WTC11 (cell line): ENCODE data around the gene PSMB2. TPM values are rescaled to one million over a fixed set of nuclear protein-coding genes. Genes with fewer than 3 reads are reported as not detected.

Source experiments
- ATAC-seq: fragments of 200-7000 bp; cut with Tn5 transposase; 2 replicates; pipeline ENCODE4 v1.10.0; 2021; ENCODE audit warnings: mild to moderate bottlenecking, moderate library complexity
- CTCF ChIA-PET: fragments of 300-600 bp; sonication (Branson Sonifier 250); formaldehyde crosslinking; loops from one replicate; lab custom pipeline; 2021; ENCODE audit warnings: antibody characterized with exemption; lab: Charles Lee
- POLR2A ChIA-PET: fragments of 350-600 bp; sonication (Branson Sonifier 250); formaldehyde crosslinking; loops from one replicate; lab custom pipeline; 2021; ENCODE audit warnings: antibody characterized with exemption; lab: Charles Lee
- DNase-seq: peaks from one replicate; pipeline ENCODE4 v3.0.0; 2021; ENCODE audit warnings: low spot score
- H3K27ac Mint-ChIP-seq: 2 replicates; pipeline ENCODE4 v1.8.0; 2021; ENCODE audit warnings: mixed read lengths
- H3K27me3 Mint-ChIP-seq: 2 replicates; pipeline ENCODE4 v1.8.0; 2021; ENCODE audit warnings: low read depth, mild to moderate bottlenecking, moderate library complexity, mixed read lengths
- H3K36me3 Mint-ChIP-seq: 2 replicates; pipeline ENCODE4 v1.8.0; 2021; ENCODE audit warnings: mixed read lengths
- H3K4me1 Mint-ChIP-seq: 2 replicates; pipeline ENCODE4 v1.8.0; 2022; ENCODE audit warnings: mixed read lengths
- H3K4me3 Mint-ChIP-seq: 2 replicates; pipeline ENCODE4 v1.8.0; 2021; ENCODE audit warnings: mild to moderate bottlenecking, moderate library complexity, mixed read lengths
- H3K9me3 Mint-ChIP-seq: 2 replicates; pipeline ENCODE4 v1.8.0; 2021; ENCODE audit warnings: mixed read lengths
- FOXK1 ChIP-seq: sonication (generic); formaldehyde crosslinking; IDR thresholded peaks from 2 replicates; pipeline ENCODE4 v1.8.0; 2022; ENCODE audit warnings: mild to moderate bottlenecking, moderate library complexity, missing genetic modification reagents
- MXD4 ChIP-seq: fragments of 250-450 bp; sonication (Bioruptor Pico); IDR thresholded peaks from 2 replicates; pipeline ENCODE4 v1.8.0; 2021; ENCODE audit warnings: mild to moderate bottlenecking, moderate library complexity, borderline replicate concordance
- MYBL2 ChIP-seq: sonication (generic); formaldehyde crosslinking; IDR thresholded peaks from 2 replicates; pipeline ENCODE4 v1.8.1; 2023; ENCODE audit warnings: mild to moderate bottlenecking, moderate library complexity, missing genetic modification reagents
- NR3C1 ChIP-seq: sonication (generic); formaldehyde crosslinking; conservative IDR thresholded peaks from 2 replicates; pipeline ENCODE4 v1.8.1; 2023; ENCODE audit warnings: low read depth, mild to moderate bottlenecking, missing genetic modification reagents
- OVOL2 ChIP-seq: fragments of 250-450 bp; sonication (Bioruptor Pico); IDR thresholded peaks from 2 replicates; pipeline ENCODE4 v1.9.0; 2021; ENCODE audit warnings: mild to moderate bottlenecking, borderline replicate concordance
- SMAD4 ChIP-seq: sonication (generic); formaldehyde crosslinking; IDR thresholded peaks from 2 replicates; pipeline ENCODE4 v1.8.0; 2022; ENCODE audit warnings: mild to moderate bottlenecking, missing genetic modification reagents
- TCF7 ChIP-seq: sonication (generic); formaldehyde crosslinking; IDR thresholded peaks from 2 replicates; pipeline ENCODE4 v1.8.0; 2022; ENCODE audit warnings: mild to moderate bottlenecking, low read depth, missing genetic modification reagents, moderate library complexity
- ZBTB21 ChIP-seq: sonication (generic); formaldehyde crosslinking; IDR thresholded peaks from 2 replicates; pipeline ENCODE4 v1.8.1; 2023; ENCODE audit warnings: mild to moderate bottlenecking, missing genetic modification reagents, borderline replicate concordance
- ZNF138 ChIP-seq: sonication (generic); formaldehyde crosslinking; conservative IDR thresholded peaks from 2 replicates; pipeline ENCODE4 v1.8.1; 2022; ENCODE audit warnings: mild to moderate bottlenecking, moderate library complexity, missing genetic modification reagents
- ZNF317 ChIP-seq: sonication (generic); formaldehyde crosslinking; IDR thresholded peaks from 2 replicates; pipeline ENCODE4 v1.8.1; 2023; ENCODE audit warnings: low read depth, mild to moderate bottlenecking, moderate library complexity, missing genetic modification reagents, borderline replicate concordance
- total RNA-seq: library from RNA; stranded (reverse); gene quantifications from 3 replicates; pipeline ENCODE4 v1.2.3, GENCODE V29; 2021
- TF ChIP-seq, protein P1 (sequence below): sonication (generic); formaldehyde crosslinking; IDR thresholded peaks from 2 replicates; pipeline ENCODE4 v1.8.0; 2023; ENCODE audit warnings: missing genetic modification reagents
- TF ChIP-seq, protein P2 (sequence below): sonication (generic); formaldehyde crosslinking; IDR thresholded peaks from 2 replicates; pipeline ENCODE4 v1.8.1; 2023; ENCODE audit warnings: mild to moderate bottlenecking, moderate library complexity, missing genetic modification reagents
- TF ChIP-seq, protein P3 (sequence below): sonication (generic); formaldehyde crosslinking; conservative IDR thresholded peaks from 2 replicates; pipeline ENCODE4 v1.8.1; 2022; ENCODE audit warnings: mild to moderate bottlenecking, missing genetic modification reagents
- TF ChIP-seq, protein P4 (sequence below): sonication (generic); formaldehyde crosslinking; IDR thresholded peaks from 2 replicates; pipeline ENCODE4 v1.8.1; 2022; ENCODE audit warnings: low read depth, mild to moderate bottlenecking, moderate library complexity, missing genetic modification reagents, borderline replicate concordance
- TF ChIP-seq, protein P5 (sequence below): sonication (generic); formaldehyde crosslinking; IDR thresholded peaks from 2 replicates; pipeline ENCODE4 v1.8.0; 2022; ENCODE audit warnings: mild to moderate bottlenecking, missing genetic modification reagents
- TF ChIP-seq, protein P6 (sequence below): sonication (generic); formaldehyde crosslinking; IDR thresholded peaks from 2 replicates; pipeline ENCODE4 v1.8.0; 2022; ENCODE audit warnings: missing genetic modification reagents
- TF ChIP-seq, protein P7 (sequence below): fragments of 250-450 bp; sonication (Bioruptor Pico); IDR thresholded peaks from 2 replicates; pipeline ENCODE4 v1.9.0; 2021; ENCODE audit warnings: mild to moderate bottlenecking, borderline replicate concordance

PSMB2 gene
- total RNA-seq, 1 experiment from 2014 or later: 76.7 TPM

DNA sequence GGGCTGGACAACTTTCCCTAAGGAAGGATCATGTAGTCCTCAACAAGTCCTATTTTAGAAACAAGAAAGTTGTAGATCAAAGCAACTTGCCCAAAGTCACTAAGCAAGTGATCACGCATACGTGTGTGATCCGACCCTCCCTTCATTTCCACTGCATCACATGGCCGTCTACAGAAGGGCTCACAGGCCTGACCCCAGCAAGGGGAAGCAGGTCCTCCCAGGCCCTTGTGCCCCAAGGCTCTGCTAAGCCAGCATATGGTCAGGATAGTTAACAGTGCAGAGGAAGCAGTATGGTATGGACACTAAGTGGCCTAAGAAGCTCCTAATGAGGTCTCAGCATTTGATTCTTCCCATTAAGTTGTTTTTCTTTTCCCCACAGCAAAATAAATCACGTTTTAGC is 43.5 kb downstream of the PSMB2 start:
- no peak overlapping the region for H3K4me3 Mint-ChIP-seq
- H3K36me3 Mint-ChIP-seq: peaks cover 9% of the 10 kb centered on the region
- TF ChIP-seq SMAD4 (CRISPR knock-in tag) (no peak), TCF7 (CRISPR knock-in tag) (no peak), ZNF317 (CRISPR knock-in tag) (no peak), MXD4 (no peak), ZBTB21 (CRISPR knock-in tag) (no peak), MYBL2 (CRISPR knock-in tag) (no peak), OVOL2 (CRISPR knock-in tag) (no peak), FOXK1 (CRISPR knock-in tag) (no peak), ZNF138 (CRISPR knock-in tag) (no peak), NR3C1 (CRISPR knock-in tag) (no peak)
- TF ChIP-seq, protein P1, sequence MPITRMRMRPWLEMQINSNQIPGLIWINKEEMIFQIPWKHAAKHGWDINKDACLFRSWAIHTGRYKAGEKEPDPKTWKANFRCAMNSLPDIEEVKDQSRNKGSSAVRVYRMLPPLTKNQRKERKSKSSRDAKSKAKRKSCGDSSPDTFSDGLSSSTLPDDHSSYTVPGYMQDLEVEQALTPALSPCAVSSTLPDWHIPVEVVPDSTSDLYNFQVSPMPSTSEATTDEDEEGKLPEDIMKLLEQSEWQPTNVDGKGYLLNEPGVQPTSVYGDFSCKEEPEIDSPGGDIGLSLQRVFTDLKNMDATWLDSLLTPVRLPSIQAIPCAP (CRISPR knock-in tag): no peak
- TF ChIP-seq, protein P2, sequence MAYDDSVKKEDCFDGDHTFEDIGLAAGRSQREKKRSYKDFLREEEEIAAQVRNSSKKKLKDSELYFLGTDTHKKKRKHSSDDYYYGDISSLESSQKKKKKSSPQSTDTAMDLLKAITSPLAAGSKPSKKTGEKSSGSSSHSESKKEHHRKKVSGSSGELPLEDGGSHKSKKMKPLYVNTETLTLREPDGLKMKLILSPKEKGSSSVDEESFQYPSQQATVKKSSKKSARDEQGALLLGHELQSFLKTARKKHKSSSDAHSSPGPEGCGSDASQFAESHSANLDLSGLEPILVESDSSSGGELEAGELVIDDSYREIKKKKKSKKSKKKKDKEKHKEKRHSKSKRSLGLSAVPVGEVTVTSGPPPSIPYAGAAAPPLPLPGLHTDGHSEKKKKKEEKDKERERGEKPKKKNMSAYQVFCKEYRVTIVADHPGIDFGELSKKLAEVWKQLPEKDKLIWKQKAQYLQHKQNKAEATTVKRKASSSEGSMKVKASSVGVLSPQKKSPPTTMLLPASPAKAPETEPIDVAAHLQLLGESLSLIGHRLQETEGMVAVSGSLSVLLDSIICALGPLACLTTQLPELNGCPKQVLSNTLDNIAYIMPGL (CRISPR knock-in tag): no peak
- TF ChIP-seq, protein P3, sequence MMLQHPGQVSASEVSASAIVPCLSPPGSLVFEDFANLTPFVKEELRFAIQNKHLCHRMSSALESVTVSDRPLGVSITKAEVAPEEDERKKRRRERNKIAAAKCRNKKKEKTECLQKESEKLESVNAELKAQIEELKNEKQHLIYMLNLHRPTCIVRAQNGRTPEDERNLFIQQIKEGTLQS (CRISPR knock-in tag): no peak
- TF ChIP-seq, protein P4, sequence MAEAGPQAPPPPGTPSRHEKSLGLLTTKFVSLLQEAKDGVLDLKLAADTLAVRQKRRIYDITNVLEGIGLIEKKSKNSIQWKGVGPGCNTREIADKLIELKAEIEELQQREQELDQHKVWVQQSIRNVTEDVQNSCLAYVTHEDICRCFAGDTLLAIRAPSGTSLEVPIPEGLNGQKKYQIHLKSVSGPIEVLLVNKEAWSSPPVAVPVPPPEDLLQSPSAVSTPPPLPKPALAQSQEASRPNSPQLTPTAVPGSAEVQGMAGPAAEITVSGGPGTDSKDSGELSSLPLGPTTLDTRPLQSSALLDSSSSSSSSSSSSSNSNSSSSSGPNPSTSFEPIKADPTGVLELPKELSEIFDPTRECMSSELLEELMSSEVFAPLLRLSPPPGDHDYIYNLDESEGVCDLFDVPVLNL (CRISPR knock-in tag): no peak
- TF ChIP-seq, protein P5, sequence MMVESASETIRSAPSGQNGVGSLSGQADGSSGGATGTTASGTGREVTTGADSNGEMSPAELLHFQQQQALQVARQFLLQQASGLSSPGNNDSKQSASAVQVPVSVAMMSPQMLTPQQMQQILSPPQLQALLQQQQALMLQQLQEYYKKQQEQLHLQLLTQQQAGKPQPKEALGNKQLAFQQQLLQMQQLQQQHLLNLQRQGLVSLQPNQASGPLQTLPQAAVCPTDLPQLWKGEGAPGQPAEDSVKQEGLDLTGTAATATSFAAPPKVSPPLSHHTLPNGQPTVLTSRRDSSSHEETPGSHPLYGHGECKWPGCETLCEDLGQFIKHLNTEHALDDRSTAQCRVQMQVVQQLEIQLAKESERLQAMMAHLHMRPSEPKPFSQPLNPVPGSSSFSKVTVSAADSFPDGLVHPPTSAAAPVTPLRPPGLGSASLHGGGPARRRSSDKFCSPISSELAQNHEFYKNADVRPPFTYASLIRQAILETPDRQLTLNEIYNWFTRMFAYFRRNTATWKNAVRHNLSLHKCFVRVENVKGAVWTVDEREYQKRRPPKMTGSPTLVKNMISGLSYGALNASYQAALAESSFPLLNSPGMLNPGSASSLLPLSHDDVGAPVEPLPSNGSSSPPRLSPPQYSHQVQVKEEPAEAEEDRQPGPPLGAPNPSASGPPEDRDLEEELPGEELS: no peak
- TF ChIP-seq, protein P6, sequence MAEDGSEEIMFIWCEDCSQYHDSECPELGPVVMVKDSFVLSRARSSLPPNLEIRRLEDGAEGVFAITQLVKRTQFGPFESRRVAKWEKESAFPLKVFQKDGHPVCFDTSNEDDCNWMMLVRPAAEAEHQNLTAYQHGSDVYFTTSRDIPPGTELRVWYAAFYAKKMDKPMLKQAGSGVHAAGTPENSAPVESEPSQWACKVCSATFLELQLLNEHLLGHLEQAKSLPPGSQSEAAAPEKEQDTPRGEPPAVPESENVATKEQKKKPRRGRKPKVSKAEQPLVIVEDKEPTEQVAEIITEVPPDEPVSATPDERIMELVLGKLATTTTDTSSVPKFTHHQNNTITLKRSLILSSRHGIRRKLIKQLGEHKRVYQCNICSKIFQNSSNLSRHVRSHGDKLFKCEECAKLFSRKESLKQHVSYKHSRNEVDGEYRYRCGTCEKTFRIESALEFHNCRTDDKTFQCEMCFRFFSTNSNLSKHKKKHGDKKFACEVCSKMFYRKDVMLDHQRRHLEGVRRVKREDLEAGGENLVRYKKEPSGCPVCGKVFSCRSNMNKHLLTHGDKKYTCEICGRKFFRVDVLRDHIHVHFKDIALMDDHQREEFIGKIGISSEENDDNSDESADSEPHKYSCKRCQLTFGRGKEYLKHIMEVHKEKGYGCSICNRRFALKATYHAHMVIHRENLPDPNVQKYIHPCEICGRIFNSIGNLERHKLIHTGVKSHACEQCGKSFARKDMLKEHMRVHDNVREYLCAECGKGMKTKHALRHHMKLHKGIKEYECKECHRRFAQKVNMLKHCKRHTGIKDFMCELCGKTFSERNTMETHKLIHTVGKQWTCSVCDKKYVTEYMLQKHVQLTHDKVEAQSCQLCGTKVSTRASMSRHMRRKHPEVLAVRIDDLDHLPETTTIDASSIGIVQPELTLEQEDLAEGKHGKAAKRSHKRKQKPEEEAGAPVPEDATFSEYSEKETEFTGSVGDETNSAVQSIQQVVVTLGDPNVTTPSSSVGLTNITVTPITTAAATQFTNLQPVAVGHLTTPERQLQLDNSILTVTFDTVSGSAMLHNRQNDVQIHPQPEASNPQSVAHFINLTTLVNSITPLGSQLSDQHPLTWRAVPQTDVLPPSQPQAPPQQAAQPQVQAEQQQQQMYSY (CRISPR knock-in tag): no peak
- TF ChIP-seq, protein P7, sequence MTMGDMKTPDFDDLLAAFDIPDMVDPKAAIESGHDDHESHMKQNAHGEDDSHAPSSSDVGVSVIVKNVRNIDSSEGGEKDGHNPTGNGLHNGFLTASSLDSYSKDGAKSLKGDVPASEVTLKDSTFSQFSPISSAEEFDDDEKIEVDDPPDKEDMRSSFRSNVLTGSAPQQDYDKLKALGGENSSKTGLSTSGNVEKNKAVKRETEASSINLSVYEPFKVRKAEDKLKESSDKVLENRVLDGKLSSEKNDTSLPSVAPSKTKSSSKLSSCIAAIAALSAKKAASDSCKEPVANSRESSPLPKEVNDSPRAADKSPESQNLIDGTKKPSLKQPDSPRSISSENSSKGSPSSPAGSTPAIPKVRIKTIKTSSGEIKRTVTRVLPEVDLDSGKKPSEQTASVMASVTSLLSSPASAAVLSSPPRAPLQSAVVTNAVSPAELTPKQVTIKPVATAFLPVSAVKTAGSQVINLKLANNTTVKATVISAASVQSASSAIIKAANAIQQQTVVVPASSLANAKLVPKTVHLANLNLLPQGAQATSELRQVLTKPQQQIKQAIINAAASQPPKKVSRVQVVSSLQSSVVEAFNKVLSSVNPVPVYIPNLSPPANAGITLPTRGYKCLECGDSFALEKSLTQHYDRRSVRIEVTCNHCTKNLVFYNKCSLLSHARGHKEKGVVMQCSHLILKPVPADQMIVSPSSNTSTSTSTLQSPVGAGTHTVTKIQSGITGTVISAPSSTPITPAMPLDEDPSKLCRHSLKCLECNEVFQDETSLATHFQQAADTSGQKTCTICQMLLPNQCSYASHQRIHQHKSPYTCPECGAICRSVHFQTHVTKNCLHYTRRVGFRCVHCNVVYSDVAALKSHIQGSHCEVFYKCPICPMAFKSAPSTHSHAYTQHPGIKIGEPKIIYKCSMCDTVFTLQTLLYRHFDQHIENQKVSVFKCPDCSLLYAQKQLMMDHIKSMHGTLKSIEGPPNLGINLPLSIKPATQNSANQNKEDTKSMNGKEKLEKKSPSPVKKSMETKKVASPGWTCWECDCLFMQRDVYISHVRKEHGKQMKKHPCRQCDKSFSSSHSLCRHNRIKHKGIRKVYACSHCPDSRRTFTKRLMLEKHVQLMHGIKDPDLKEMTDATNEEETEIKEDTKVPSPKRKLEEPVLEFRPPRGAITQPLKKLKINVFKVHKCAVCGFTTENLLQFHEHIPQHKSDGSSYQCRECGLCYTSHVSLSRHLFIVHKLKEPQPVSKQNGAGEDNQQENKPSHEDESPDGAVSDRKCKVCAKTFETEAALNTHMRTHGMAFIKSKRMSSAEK (CRISPR knock-in tag): no peak
- ChIA-PET CTCF (interaction anchor here (1.4 kb wide), 1 partner anchor 118 kb away, joined by 5 read pairs; no protein-coding TSS in a partner anchor), POLR2A (no interaction called here)
- H3K4me1 Mint-ChIP-seq: peaks cover 9% of the 10 kb centered on the region; the same call in 1 of the 2 replicates
- DNase-seq: no peak
- no peak overlapping the region for H3K27ac Mint-ChIP-seq
- peak; percentile 27; the same call in 1 of the 2 replicates for ATAC-seq
- H3K27me3 Mint-ChIP-seq: no peaks in the 10 kb centered on the region
- H3K9me3 Mint-ChIP-seq: no peaks in the 10 kb centered on the region
